HepG2 (cell line): ENCODE measurements around the gene SYVN1. TPM values are rescaled to one million over a fixed set of nuclear protein-coding genes. Genes with fewer than 3 reads are reported as not detected.

Source experiments
- BRD4 ChIP-seq: sonication (generic); formaldehyde crosslinking; IDR thresholded peaks from 2 replicates; pipeline ENCODE4 v1.4.0; 2020; ENCODE audit warnings: missing genetic modification reagents
- CAMTA2 ChIP-seq: sonication (generic); formaldehyde crosslinking; IDR thresholded peaks from 2 replicates; pipeline ENCODE4 v1.4.0; 2020; ENCODE audit warnings: mild to moderate bottlenecking, missing genetic modification reagents, borderline replicate concordance
- DMAP1 ChIP-seq: IDR thresholded peaks from 2 replicates; pipeline ENCODE4 v1.6.1; 2016
- HNRNPL ChIP-seq: fragments of 200-400 bp; formaldehyde crosslinking; IDR thresholded peaks from 2 replicates; pipeline ENCODE4 v1.6.1; 2017; ENCODE audit warnings: mild to moderate bottlenecking, low read depth, low read length
- KDM1A ChIP-seq: IDR thresholded peaks from 2 replicates; pipeline ENCODE4 v1.6.1; 2016; ENCODE audit warnings: missing compliant biosample characterization
- MEF2D ChIP-seq: sonication (generic); formaldehyde crosslinking; IDR thresholded peaks from 2 replicates; pipeline ENCODE4 v1.5.1; 2020; ENCODE audit warnings: mild to moderate bottlenecking, missing genetic modification reagents
- NCOA1 ChIP-seq: sonication (generic); formaldehyde crosslinking; IDR thresholded peaks from 2 replicates; pipeline ENCODE4 v1.9.0; 2021; ENCODE audit warnings: missing genetic modification reagents
- SP4 ChIP-seq: sonication (generic); formaldehyde crosslinking; IDR thresholded peaks from 2 replicates; pipeline ENCODE4 v1.8.1; 2023; ENCODE audit warnings: mild to moderate bottlenecking, missing genetic modification reagents
- SRSF1 ChIP-seq: fragments of 200-400 bp; formaldehyde crosslinking; optimal IDR thresholded peaks from 2 replicates; pipeline ENCODE3; 2017; ENCODE audit warnings: mild to moderate bottlenecking, low read depth, low read length, moderate library complexity
- ZC3H13 ChIP-seq: sonication (generic); formaldehyde crosslinking; IDR thresholded peaks from 2 replicates; pipeline ENCODE4 v1.8.1; 2023; ENCODE audit warnings: mild to moderate bottlenecking, missing genetic modification reagents, moderate library complexity
- ZNF251 ChIP-seq: sonication (generic); formaldehyde crosslinking; IDR thresholded peaks from 2 replicates; pipeline ENCODE4 v1.9.0; 2021; ENCODE audit warnings: mild to moderate bottlenecking, missing genetic modification reagents
- ZNF30 ChIP-seq: sonication (generic); formaldehyde crosslinking; IDR thresholded peaks from 2 replicates; pipeline ENCODE4 v1.5.0; 2020; ENCODE audit warnings: mild to moderate bottlenecking, missing genetic modification reagents
- ZNF33B ChIP-seq: sonication (generic); formaldehyde crosslinking; IDR thresholded peaks from 2 replicates; pipeline ENCODE4 v1.5.1; 2020; ENCODE audit warnings: mild to moderate bottlenecking, missing genetic modification reagents
- ZNF496 ChIP-seq: sonication (generic); formaldehyde crosslinking; IDR thresholded peaks from 2 replicates; pipeline ENCODE4 v1.8.1; 2023; ENCODE audit warnings: mild to moderate bottlenecking, moderate library complexity, missing genetic modification reagents; ENCODE audit not compliant: insufficient replicate concordance
- ZNF570 ChIP-seq: sonication (generic); formaldehyde crosslinking; IDR thresholded peaks from 2 replicates; pipeline ENCODE4 v1.4.0; 2020; ENCODE audit warnings: mild to moderate bottlenecking, missing genetic modification reagents, borderline replicate concordance
- ZNF883 ChIP-seq: sonication (generic); formaldehyde crosslinking; IDR thresholded peaks from 2 replicates; pipeline ENCODE4 v1.5.1; 2020; ENCODE audit warnings: mild to moderate bottlenecking, missing genetic modification reagents; ENCODE audit errors: not compliant biosample characterization
- polyA plus RNA-seq, 8 experiments: library from polyadenylated mRNA; depleted of rRNA in 3 of 8; stranded (reverse) in 7 of 8; unstranded in 1 of 8; fragments of >200 nt; fragmentation: Illumina TruSeq in 4 of 8; extraction: Trizol in 4 of 8; gene quantifications; 2 replicates each; pipeline versions ENCODE4 v1.2.1 to v1.2.3, GENCODE V29; 2011 to 2016; ENCODE audit warnings: low read depth in 4 of 8, missing spikeins in 1 of 8, mixed read lengths in 1 of 8; ENCODE audit not compliant: insufficient read depth in 1 of 8
- total RNA-seq, 5 experiments: library from RNA; depleted of rRNA; stranded (reverse); fragments of >200 nt; fragmentation: Illumina TruSeq; extraction: Trizol; gene quantifications; 2 replicates each; pipeline ENCODE4 v1.2.3, GENCODE V29; 2016; ENCODE audit warnings: low read depth in 1 of 5
- TF ChIP-seq, protein P1 (sequence below): sonication (generic); formaldehyde crosslinking; conservative IDR thresholded peaks from 2 replicates; pipeline ENCODE4 v1.4.0; 2020; ENCODE audit warnings: missing genetic modification reagents
- TF ChIP-seq, protein P2 (sequence below): sonication (generic); formaldehyde crosslinking; IDR thresholded peaks from 2 replicates; pipeline ENCODE4 v1.4.0; 2020; ENCODE audit warnings: mild to moderate bottlenecking, missing genetic modification reagents, borderline replicate concordance
- TF ChIP-seq, protein P3 (sequence below): fragments of 450-650 bp; IDR thresholded peaks from 2 replicates; pipeline ENCODE4 v1.6.1; 2017
- TF ChIP-seq, protein P4 (sequence below): sonication (generic); formaldehyde crosslinking; IDR thresholded peaks from 2 replicates; pipeline ENCODE4 v1.8.1; 2023; ENCODE audit warnings: mild to moderate bottlenecking, missing genetic modification reagents

Gene SYVN1
- total and polyA plus RNA-seq, 2 of the 13 experiments (the other 11 are each of a cell fraction or from before 2014, with no cell fraction given): 10.3 to 22.5 TPM

DNA sequence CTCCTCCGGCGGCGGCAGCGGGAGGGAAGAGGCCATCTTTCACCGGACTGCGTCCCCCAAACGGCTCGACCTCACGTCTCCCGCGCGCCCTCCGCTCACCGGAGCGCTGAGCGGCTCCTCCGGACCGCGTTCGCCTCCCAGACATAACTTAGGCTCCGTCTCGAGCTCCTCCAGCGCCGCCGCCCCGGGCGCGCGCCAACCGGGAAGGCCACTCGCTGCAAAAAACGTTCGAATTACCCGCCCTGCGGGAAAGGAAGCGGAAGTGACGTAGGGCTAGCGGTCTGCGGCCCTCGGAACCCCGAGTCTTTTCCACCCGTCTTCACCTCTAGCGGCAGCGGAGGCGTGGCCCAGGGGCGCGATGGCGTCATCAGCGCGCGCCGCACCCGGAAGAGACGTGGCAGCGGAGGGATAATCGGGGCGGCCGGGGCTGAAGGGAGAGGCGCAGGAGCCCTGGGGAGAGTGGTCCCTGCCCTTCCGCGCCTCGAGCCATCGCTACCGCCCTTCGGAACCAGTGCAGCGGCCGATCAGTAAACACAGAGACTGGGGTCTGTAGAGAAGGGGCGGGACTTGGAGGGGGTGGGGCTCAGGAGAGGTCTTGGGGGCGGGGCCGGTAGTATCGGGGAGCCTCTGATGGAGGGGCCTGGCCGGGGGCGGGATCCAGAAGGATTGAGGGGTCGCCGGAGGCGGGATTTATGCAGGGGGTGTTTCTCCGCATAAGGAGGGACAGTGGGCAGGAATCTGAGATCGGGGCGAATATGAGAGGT lies 50.3 kb downstream of the SYVN1 start, which contains the start of the genes CDCA5 and ZFPL1 (continued):
- TF ChIP-seq, protein P1, sequence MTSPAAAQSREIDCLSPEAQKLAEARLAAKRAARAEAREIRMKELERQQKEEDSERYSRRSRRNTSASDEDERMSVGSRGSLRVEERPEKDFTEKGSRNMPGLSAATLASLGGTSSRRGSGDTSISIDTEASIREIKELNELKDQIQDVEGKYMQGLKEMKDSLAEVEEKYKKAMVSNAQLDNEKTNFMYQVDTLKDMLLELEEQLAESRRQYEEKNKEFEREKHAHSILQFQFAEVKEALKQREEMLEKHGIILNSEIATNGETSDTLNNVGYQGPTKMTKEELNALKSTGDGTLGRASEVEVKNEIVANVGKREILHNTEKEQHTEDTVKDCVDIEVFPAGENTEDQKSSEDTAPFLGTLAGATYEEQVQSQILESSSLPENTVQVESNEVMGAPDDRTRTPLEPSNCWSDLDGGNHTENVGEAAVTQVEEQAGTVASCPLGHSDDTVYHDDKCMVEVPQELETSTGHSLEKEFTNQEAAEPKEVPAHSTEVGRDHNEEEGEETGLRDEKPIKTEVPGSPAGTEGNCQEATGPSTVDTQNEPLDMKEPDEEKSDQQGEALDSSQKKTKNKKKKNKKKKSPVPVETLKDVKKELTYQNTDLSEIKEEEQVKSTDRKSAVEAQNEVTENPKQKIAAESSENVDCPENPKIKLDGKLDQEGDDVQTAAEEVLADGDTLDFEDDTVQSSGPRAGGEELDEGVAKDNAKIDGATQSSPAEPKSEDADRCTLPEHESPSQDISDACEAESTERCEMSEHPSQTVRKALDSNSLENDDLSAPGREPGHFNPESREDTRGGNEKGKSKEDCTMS (CRISPR knock-in tag): no peak
- no peak; the same call in 1 of the 2 replicates for TF ChIP-seq ZNF33B (CRISPR knock-in tag)
- TF ChIP-seq SP4 (CRISPR knock-in tag): peak; percentile 98
- 0 out of 2 replicates have a peak, but pooled peaks have one; percentile 56 for TF ChIP-seq HNRNPL
- no peak for TF ChIP-seq ZNF496 (CRISPR knock-in tag)
- TF ChIP-seq ZC3H13 (CRISPR knock-in tag): peak; percentile 85; the same call in 1 of the 2 replicates
- no peak for TF ChIP-seq ZNF883 (CRISPR knock-in tag)
- 0 out of 2 replicates have a peak, but pooled peaks have one; percentile 29 for TF ChIP-seq NCOA1
- TF ChIP-seq SRSF1: peak; percentile 80
- no peak for TF ChIP-seq ZNF251
- TF ChIP-seq, protein P2, sequence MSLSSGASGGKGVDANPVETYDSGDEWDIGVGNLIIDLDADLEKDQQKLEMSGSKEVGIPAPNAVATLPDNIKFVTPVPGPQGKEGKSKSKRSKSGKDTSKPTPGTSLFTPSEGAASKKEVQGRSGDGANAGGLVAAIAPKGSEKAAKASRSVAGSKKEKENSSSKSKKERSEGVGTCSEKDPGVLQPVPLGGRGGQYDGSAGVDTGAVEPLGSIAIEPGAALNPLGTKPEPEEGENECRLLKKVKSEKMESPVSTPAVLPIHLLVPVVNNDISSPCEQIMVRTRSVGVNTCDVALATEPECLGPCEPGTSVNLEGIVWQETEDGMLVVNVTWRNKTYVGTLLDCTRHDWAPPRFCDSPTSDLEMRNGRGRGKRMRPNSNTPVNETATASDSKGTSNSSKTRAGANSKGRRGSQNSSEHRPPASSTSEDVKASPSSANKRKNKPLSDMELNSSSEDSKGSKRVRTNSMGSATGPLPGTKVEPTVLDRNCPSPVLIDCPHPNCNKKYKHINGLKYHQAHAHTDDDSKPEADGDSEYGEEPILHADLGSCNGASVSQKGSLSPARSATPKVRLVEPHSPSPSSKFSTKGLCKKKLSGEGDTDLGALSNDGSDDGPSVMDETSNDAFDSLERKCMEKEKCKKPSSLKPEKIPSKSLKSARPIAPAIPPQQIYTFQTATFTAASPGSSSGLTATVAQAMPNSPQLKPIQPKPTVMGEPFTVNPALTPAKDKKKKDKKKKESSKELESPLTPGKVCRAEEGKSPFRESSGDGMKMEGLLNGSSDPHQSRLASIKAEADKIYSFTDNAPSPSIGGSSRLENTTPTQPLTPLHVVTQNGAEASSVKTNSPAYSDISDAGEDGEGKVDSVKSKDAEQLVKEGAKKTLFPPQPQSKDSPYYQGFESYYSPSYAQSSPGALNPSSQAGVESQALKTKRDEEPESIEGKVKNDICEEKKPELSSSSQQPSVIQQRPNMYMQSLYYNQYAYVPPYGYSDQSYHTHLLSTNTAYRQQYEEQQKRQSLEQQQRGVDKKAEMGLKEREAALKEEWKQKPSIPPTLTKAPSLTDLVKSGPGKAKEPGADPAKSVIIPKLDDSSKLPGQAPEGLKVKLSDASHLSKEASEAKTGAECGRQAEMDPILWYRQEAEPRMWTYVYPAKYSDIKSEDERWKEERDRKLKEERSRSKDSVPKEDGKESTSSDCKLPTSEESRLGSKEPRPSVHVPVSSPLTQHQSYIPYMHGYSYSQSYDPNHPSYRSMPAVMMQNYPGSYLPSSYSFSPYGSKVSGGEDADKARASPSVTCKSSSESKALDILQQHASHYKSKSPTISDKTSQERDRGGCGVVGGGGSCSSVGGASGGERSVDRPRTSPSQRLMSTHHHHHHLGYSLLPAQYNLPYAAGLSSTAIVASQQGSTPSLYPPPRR: peak; percentile 68
- peak; percentile 98 for TF ChIP-seq DMAP1 (CRISPR knock-in tag)
- peak; percentile 59 for TF ChIP-seq MEF2D (CRISPR knock-in tag)
- TF ChIP-seq, protein P3, sequence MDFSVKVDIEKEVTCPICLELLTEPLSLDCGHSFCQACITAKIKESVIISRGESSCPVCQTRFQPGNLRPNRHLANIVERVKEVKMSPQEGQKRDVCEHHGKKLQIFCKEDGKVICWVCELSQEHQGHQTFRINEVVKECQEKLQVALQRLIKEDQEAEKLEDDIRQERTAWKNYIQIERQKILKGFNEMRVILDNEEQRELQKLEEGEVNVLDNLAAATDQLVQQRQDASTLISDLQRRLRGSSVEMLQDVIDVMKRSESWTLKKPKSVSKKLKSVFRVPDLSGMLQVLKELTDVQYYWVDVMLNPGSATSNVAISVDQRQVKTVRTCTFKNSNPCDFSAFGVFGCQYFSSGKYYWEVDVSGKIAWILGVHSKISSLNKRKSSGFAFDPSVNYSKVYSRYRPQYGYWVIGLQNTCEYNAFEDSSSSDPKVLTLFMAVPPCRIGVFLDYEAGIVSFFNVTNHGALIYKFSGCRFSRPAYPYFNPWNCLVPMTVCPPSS: no peak
- TF ChIP-seq BRD4 (CRISPR knock-in tag): no peak
- no peak for TF ChIP-seq ZNF30
- no peak for TF ChIP-seq ZNF570 (CRISPR knock-in tag)
- TF ChIP-seq KDM1A (CRISPR knock-in tag): no peak
- TF ChIP-seq CAMTA2 (CRISPR knock-in tag): no peak
- TF ChIP-seq, protein P4, sequence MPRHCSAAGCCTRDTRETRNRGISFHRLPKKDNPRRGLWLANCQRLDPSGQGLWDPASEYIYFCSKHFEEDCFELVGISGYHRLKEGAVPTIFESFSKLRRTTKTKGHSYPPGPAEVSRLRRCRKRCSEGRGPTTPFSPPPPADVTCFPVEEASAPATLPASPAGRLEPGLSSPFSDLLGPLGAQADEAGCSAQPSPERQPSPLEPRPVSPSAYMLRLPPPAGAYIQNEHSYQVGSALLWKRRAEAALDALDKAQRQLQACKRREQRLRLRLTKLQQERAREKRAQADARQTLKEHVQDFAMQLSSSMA (CRISPR knock-in tag): 0 out of 2 replicates have a peak, but pooled peaks have one; percentile 38
